HG03045 (cell line): ENCODE data around the gene HK1.
"Not testable (repeated sequence)": the region's sequence is repeated elsewhere in the genome, so short reads cannot be mapped to it uniquely, and the experiment has no call there.

Experiments used
- ATAC-seq: cut with Tn5 transposase; IDR thresholded peaks from one replicate; pipeline ENCODE4 v1.9.1; 2021; ENCODE audit warnings: mild to moderate bottlenecking, moderate library complexity; ENCODE audit not compliant: unreplicated experiment

Gene HK1

GRCh38 chr10:69253171-69253570 is 25.1 kb upstream of the HK1 start:
- no peak for ATAC-seq

- no peak for ATAC-seq
Observed at GRCh38 chr10:69254877-69255276, 23.4 kb upstream of the HK1 start.

- ATAC-seq: no peak
Observed at GRCh38 chr10:69259547-69260243, 18.6 kb upstream of the HK1 start.

- ATAC-seq: no peak
Observed at GRCh38 chr10:69261184-69261583, 17.1 kb upstream of the HK1 start.

- no peak for ATAC-seq
Observed at GRCh38 chr10:69262292-69262751, 16.0 kb upstream of the HK1 start.

GRCh38 chr10:69265521-69265920 is 12.8 kb upstream of the HK1 start:
- ATAC-seq: no peak

GRCh38 chr10:69268761-69269416 is 9.4 kb upstream of the HK1 start:
- no peak for ATAC-seq

GRCh38 chr10:69269761-69270160 is 8.5 kb upstream of the HK1 start:
- ATAC-seq: no peak

GRCh38 chr10:69270990-69271389 is 7.3 kb upstream of the HK1 start:
- ATAC-seq: no peak

- ATAC-seq: no peak
Observed at GRCh38 chr10:69272624-69273023, 5.7 kb upstream of the HK1 start.

- ATAC-seq: no peak
Observed at GRCh38 chr10:69275444-69275843, 2.9 kb upstream of the HK1 start.

- no peak for ATAC-seq
Observed at GRCh38 chr10:69276503-69276902, 1.8 kb upstream of the HK1 start.

- no peak for ATAC-seq
Observed at GRCh38 chr10:69279110-69279509, 814 bp downstream of the HK1 start.

- no peak for ATAC-seq
Observed at GRCh38 chr10:69281507-69282413, 3.5 kb downstream of the HK1 start.

- ATAC-seq: not testable (repeated sequence)
Observed at GRCh38 chr10:69284402-69284801, 6.1 kb downstream of the HK1 start.

- ATAC-seq: no peak
Observed at GRCh38 chr10:69285699-69286098, 7.4 kb downstream of the HK1 start.

- ATAC-seq: no peak
Observed at GRCh38 chr10:69287181-69287580, 8.9 kb downstream of the HK1 start.

- no peak for ATAC-seq
Observed at GRCh38 chr10:69290993-69291392, 12.7 kb downstream of the HK1 start.

GRCh38 chr10:69292459-69292858 is 14.2 kb downstream of the HK1 start:
- ATAC-seq: no peak

- ATAC-seq: no peak
Observed at GRCh38 chr10:69295027-69295636, 16.8 kb downstream of the HK1 start.

- no peak for ATAC-seq
Observed at GRCh38 chr10:69303632-69304051, 25.3 kb downstream of the HK1 start.
